ENCODE data around the gene EPB41L2.
"Not testable (repeated sequence)": the region's sequence is repeated elsewhere in the genome, so short reads cannot be mapped to it uniquely, and the experiment has no call there.

EPB41L2 gene

GRCh38 chr6:131063028-131063763, at the start of gene EPB41L2:
EPB41L2 (minus strand) TSS chr6:131063245; CDS start chr6:130956485, 106,760 bp downstream.
- peak; percentile 90 for ATAC-seq
- Mint-ChIP-seq H3K27me3 (no peaks in the 10 kb centered on the region), H3K4me1 (peaks cover 30% of the 10 kb centered on the region), H3K27ac (peak within 1 kb of the TSS; percentile 28), H3K9me3 (no peaks in the 10 kb centered on the region), H3K36me3 (no peaks in the 10 kb centered on the region), H3K4me3 (peak within 1 kb of the TSS; percentile 86)

GRCh38 chr6:131112249-131112648, 49.2 kb upstream of the EPB41L2 start:
- Mint-ChIP-seq H3K27ac (no peak overlapping the region), H3K27me3 (no peaks in the 10 kb centered on the region), H3K36me3 (no peaks in the 10 kb centered on the region), H3K9me3 (no peaks in the 10 kb centered on the region), H3K4me1 (peaks cover 24% of the 10 kb centered on the region), H3K4me3 (no peak overlapping the region)
- no peak for ATAC-seq

- peak overlapping the region; percentile 81 for H3K27ac Mint-ChIP-seq
- ATAC-seq, result no peak
- no peaks in the 10 kb centered on the region for H3K9me3 Mint-ChIP-seq
- H3K36me3 Mint-ChIP-seq, result no peaks in the 10 kb centered on the region
- H3K4me1 Mint-ChIP-seq, result peaks cover 19% of the 10 kb centered on the region
- no peak overlapping the region for H3K4me3 Mint-ChIP-seq
- no peaks in the 10 kb centered on the region for H3K27me3 Mint-ChIP-seq
Observed at GRCh38 chr6:131107151-131107550, 44.1 kb upstream of the EPB41L2 start.

GRCh38 chr6:131103901-131104300, 40.9 kb upstream of the EPB41L2 start:
- H3K36me3 Mint-ChIP-seq, result no peaks in the 10 kb centered on the region
- H3K4me3 Mint-ChIP-seq, result no peak overlapping the region
- ATAC-seq, result no peak
- H3K4me1 Mint-ChIP-seq, result peaks cover 12% of the 10 kb centered on the region
- peaks cover 2% of the 10 kb centered on the region for H3K9me3 Mint-ChIP-seq
- no peak overlapping the region for H3K27ac Mint-ChIP-seq
- H3K27me3 Mint-ChIP-seq, result no peaks in the 10 kb centered on the region

- Mint-ChIP-seq H3K4me3 (no peak overlapping the region), H3K27me3 (no peaks in the 10 kb centered on the region), H3K4me1 (peaks cover 6% of the 10 kb centered on the region), H3K36me3 (no peaks in the 10 kb centered on the region), H3K9me3 (peaks cover 2% of the 10 kb centered on the region), H3K27ac (no peak overlapping the region)
- ATAC-seq, result no peak
Observed at GRCh38 chr6:131103296-131103695, 40.3 kb upstream of the EPB41L2 start.

GRCh38 chr6:131101911-131102680, 39.1 kb upstream of the EPB41L2 start:
- no peak overlapping the region for H3K27ac Mint-ChIP-seq
- no peaks in the 10 kb centered on the region for H3K4me1 Mint-ChIP-seq
- H3K9me3 Mint-ChIP-seq, result peaks cover 2% of the 10 kb centered on the region
- no peaks in the 10 kb centered on the region for H3K36me3 Mint-ChIP-seq
- no peak overlapping the region for H3K4me3 Mint-ChIP-seq
- no peaks in the 10 kb centered on the region for H3K27me3 Mint-ChIP-seq
- no peak for ATAC-seq

DNA sequence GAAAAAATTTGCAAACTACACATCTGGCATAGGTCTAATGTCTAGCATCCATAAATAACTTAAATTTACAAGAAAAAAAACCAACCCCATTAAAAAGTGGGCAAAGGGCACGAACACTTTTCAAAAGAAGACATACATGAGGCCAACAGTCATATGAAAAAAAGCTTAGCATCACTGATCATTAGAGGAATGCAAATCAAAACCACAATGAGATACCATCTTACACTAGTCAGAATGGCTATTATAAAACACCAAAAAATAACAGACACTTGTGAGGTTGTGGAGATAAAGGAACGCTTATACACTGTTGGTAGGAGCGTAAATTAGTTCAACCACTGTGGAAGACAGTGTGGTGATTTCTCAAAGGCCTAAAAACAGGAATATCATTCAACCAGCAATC, 33.7 kb upstream of the EPB41L2 start:
- Mint-ChIP-seq H3K27me3 (no peaks in the 10 kb centered on the region), H3K4me3 (no peak overlapping the region), H3K27ac (no peak overlapping the region), H3K9me3 (peaks cover 20% of the 10 kb centered on the region), H3K36me3 (peaks cover 8% of the 10 kb centered on the region), H3K4me1 (no peaks in the 10 kb centered on the region)
- ATAC-seq, result no peak

DNA sequence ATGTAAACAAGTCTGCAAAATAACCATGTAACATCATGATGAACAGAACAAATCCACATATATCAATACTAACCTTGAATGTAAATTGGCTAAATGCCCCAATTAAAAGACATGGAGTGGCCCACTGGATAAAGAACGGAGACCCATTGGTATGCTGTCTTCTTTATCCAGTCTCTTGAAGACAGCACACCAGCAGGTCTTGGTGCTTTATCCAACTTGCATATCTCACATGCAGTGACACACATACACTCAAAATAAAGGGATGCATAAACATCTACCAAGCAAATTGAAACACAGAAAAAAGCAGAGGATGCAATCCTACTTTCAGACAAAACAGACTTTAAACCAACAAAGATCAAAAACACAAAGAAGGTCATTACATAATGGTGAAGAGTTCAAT, 30.3 kb upstream of the EPB41L2 start:
- Mint-ChIP-seq H3K9me3 (peaks cover 20% of the 10 kb centered on the region), H3K27me3 (no peaks in the 10 kb centered on the region), H3K36me3 (peaks cover 8% of the 10 kb centered on the region), H3K4me1 (peaks cover 19% of the 10 kb centered on the region), H3K4me3 (no peak overlapping the region), H3K27ac (no peak overlapping the region)
- no peak for ATAC-seq

DNA sequence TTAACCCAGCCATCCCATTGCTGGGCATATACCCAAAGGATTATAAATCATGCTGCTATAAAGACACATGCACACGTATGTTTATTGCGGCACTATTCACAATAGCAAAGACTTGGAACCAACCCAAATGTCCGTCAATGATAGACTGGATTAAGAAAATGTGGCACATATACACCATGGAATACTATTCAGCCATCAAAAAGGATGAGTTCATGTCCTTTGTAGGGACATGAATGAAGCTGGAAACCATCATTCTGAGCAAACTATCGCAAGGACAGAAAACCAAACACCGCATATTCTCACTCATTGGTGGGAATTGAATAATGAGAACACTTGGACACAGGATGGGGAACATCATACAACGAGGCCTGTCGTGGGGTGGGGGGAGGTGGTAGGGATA, 28.9 kb upstream of the EPB41L2 start:
- not testable (repeated sequence) for H3K27me3 Mint-ChIP-seq

GRCh38 chr6:131090339-131090738, 27.3 kb upstream of the EPB41L2 start:
- ATAC-seq, result not testable (repeated sequence)

More for the DNA sequence above, 28.9 kb upstream of the EPB41L2 start:
- Mint-ChIP-seq H3K36me3 (peaks cover 13% of the 10 kb centered on the region), H3K4me1 (peaks cover 19% of the 10 kb centered on the region), H3K9me3 (peaks cover 24% of the 10 kb centered on the region)
- not testable (repeated sequence) for ATAC-seq, H3K27ac Mint-ChIP-seq, H3K4me3 Mint-ChIP-seq

GRCh38 chr6:131084982-131085381, 21.9 kb upstream of the EPB41L2 start:
- peaks cover 11% of the 10 kb centered on the region for H3K4me1 Mint-ChIP-seq
- no peaks in the 10 kb centered on the region for H3K27me3 Mint-ChIP-seq
- no peak overlapping the region for H3K4me3 Mint-ChIP-seq
- peaks cover 5% of the 10 kb centered on the region for H3K36me3 Mint-ChIP-seq
- peaks cover 4% of the 10 kb centered on the region for H3K9me3 Mint-ChIP-seq
- ATAC-seq, result no peak
- no peak overlapping the region for H3K27ac Mint-ChIP-seq

More at GRCh38 chr6:131090339-131090738, 27.3 kb upstream of the EPB41L2 start:
- H3K9me3 Mint-ChIP-seq, result peaks cover 17% of the 10 kb centered on the region
- H3K27ac Mint-ChIP-seq, result peak overlapping the region; percentile 61
- H3K27me3 Mint-ChIP-seq, result not testable (repeated sequence)
- H3K4me1 Mint-ChIP-seq, result peaks cover 19% of the 10 kb centered on the region
- peak overlapping the region; percentile 34 for H3K4me3 Mint-ChIP-seq
- peaks cover 13% of the 10 kb centered on the region for H3K36me3 Mint-ChIP-seq

- Mint-ChIP-seq H3K4me3 (no peak overlapping the region), H3K36me3 (peaks cover 5% of the 10 kb centered on the region), H3K9me3 (peaks cover 4% of the 10 kb centered on the region), H3K27me3 (no peaks in the 10 kb centered on the region), H3K4me1 (no peaks in the 10 kb centered on the region), H3K27ac (no peak overlapping the region)
- ATAC-seq, result no peak
Observed at GRCh38 chr6:131083687-131084086, 20.6 kb upstream of the EPB41L2 start.

GRCh38 chr6:131082335-131082734, 19.3 kb upstream of the EPB41L2 start:
- H3K4me1 Mint-ChIP-seq, result no peaks in the 10 kb centered on the region
- H3K27ac Mint-ChIP-seq, result no peak overlapping the region
- no peak for ATAC-seq
- peaks cover 1% of the 10 kb centered on the region for H3K9me3 Mint-ChIP-seq
- H3K4me3 Mint-ChIP-seq, result no peak overlapping the region
- H3K27me3 Mint-ChIP-seq, result no peaks in the 10 kb centered on the region
- peaks cover 1% of the 10 kb centered on the region for H3K36me3 Mint-ChIP-seq

GRCh38 chr6:131080084-131080483, 17.0 kb upstream of the EPB41L2 start:
- H3K4me3 Mint-ChIP-seq, result no peak overlapping the region
- H3K27me3 Mint-ChIP-seq, result no peaks in the 10 kb centered on the region
- H3K27ac Mint-ChIP-seq, result no peak overlapping the region
- ATAC-seq, result no peak
- H3K9me3 Mint-ChIP-seq, result no peaks in the 10 kb centered on the region
- H3K4me1 Mint-ChIP-seq, result no peaks in the 10 kb centered on the region
- H3K36me3 Mint-ChIP-seq, result no peaks in the 10 kb centered on the region

DNA sequence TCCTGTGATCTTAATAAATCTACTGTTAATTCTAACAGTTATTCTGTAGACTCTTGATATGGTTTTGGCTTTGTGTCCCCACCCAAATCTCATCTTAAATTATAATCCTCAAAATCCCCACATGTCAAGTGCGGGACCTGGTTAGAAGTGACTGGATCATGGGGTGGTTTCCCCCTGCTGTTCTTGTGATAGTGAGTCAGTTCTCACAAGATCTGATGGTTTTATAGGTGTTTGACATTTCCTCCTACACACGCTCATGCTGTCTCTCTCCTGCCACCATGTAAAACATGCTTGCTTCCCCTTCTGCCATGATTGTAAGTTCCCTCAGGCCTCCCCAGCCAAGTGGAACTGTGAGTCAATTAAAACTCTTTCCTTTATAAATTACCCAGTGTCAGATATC, 10.5 kb upstream of the EPB41L2 start:
- no peaks in the 10 kb centered on the region for H3K27me3 Mint-ChIP-seq
- H3K27ac Mint-ChIP-seq, result no peak overlapping the region

GRCh38 chr6:131070061-131070460, 7.0 kb upstream of the EPB41L2 start:
- no peak for ATAC-seq
- H3K27me3 Mint-ChIP-seq, result no peaks in the 10 kb centered on the region
- H3K9me3 Mint-ChIP-seq, result peaks cover 4% of the 10 kb centered on the region
- H3K27ac Mint-ChIP-seq, result no peak overlapping the region
- no peak overlapping the region for H3K4me3 Mint-ChIP-seq
- peaks cover 6% of the 10 kb centered on the region for H3K4me1 Mint-ChIP-seq
- H3K36me3 Mint-ChIP-seq, result no peaks in the 10 kb centered on the region

More for the DNA sequence above, 10.5 kb upstream of the EPB41L2 start:
- Mint-ChIP-seq H3K9me3 (peaks cover 4% of the 10 kb centered on the region), H3K4me3 (no peak overlapping the region), H3K36me3 (no peaks in the 10 kb centered on the region), H3K4me1 (peaks cover 6% of the 10 kb centered on the region)
- ATAC-seq, result peak; percentile 47

Measured in stimulated activated memory B cell treated with anti-CD40 and anti-IgM and Interleukin-4, amounts not matched to agents 10 μg/mL and 1 μg/mL and 100 μg/mL, for 72 hours (primary cell).